H9 (cell line): ENCODE results near the gene NUDT16L1. TPM values are rescaled to one million over a fixed set of nuclear protein-coding genes. Genes with fewer than 3 reads are reported as not detected.

Experiments
- DNase-seq: peaks from one replicate; pipeline ENCODE4 v3.0.0-alpha.2; 2017
- H2AFZ ChIP-seq: one replicate; pipeline ENCODE4 v1.6.1; 2013; ENCODE audit warnings: mild to moderate bottlenecking, low read length, control low read depth, moderate library complexity
- H2AK5ac ChIP-seq: 2 replicates; pipeline ENCODE4 v1.6.1; 2013; ENCODE audit warnings: low read length, control low read depth, mixed read lengths; ENCODE audit not compliant: insufficient read length
- H2BK120ac ChIP-seq: one replicate; pipeline ENCODE4 v1.6.1; 2013; ENCODE audit warnings: low read depth, mild to moderate bottlenecking, low read length, control low read depth, inconsistent platforms; ENCODE audit not compliant: poor library complexity, severe bottlenecking
- H2BK12ac ChIP-seq: 2 replicates; pipeline ENCODE4 v1.6.1; 2013; ENCODE audit warnings: low read length, control low read depth, mixed read lengths, low read depth; ENCODE audit not compliant: insufficient read length
- H2BK15ac ChIP-seq: 2 replicates; pipeline ENCODE4 v1.6.1; 2013; ENCODE audit warnings: low read depth, low read length, control low read depth
- H2BK20ac ChIP-seq: one replicate; pipeline ENCODE4 v1.6.1; 2013; ENCODE audit warnings: low read depth, mild to moderate bottlenecking, low read length, control low read depth, inconsistent platforms; ENCODE audit not compliant: poor library complexity, severe bottlenecking
- H2BK5ac ChIP-seq: 2 replicates; pipeline ENCODE4 v1.6.1; 2013; ENCODE audit warnings: low read length, control low read depth, mixed read lengths; ENCODE audit not compliant: insufficient read length
- H3K14ac ChIP-seq: 2 replicates; pipeline ENCODE4 v1.6.1; 2013; ENCODE audit warnings: low read length, control low read depth; ENCODE audit not compliant: insufficient read depth
- H3K18ac ChIP-seq: 2 replicates; pipeline ENCODE4 v1.6.1; 2013; ENCODE audit warnings: low read depth, mild to moderate bottlenecking, mixed read lengths, low read length, control low read depth; ENCODE audit not compliant: insufficient read length
- H3K23ac ChIP-seq: 2 replicates; pipeline ENCODE4 v1.6.1; 2013; ENCODE audit warnings: low read length, control low read depth, mixed read lengths, low read depth; ENCODE audit not compliant: insufficient read length
- H3K23me2 ChIP-seq: 2 replicates; pipeline ENCODE4 v1.6.1; 2013; ENCODE audit warnings: low read depth, mild to moderate bottlenecking, mixed read lengths, low read length, control low read depth; ENCODE audit not compliant: insufficient read length, poor library complexity, severe bottlenecking
- H3K27ac ChIP-seq: 2 replicates; pipeline ENCODE4 v1.5.1; 2013; ENCODE audit warnings: low read length, control low read depth, mixed read lengths, low read depth; ENCODE audit not compliant: insufficient read length
- H3K27me3 ChIP-seq: 2 replicates; pipeline ENCODE4 v1.6.1; 2013; ENCODE audit warnings: low read length, control low read depth, inconsistent platforms; ENCODE audit not compliant: insufficient read depth
- H3K4ac ChIP-seq: 2 replicates; pipeline ENCODE4 v1.6.1; 2013; ENCODE audit warnings: low read depth, mild to moderate bottlenecking, control low read depth, inconsistent platforms, low read length, moderate library complexity
- H3K4me1 ChIP-seq: 2 replicates; pipeline ENCODE4 v1.6.1; 2013; ENCODE audit warnings: low read length, control low read depth, inconsistent platforms; ENCODE audit not compliant: insufficient read depth
- H3K4me2 ChIP-seq: 2 replicates; pipeline ENCODE4 v1.6.1; 2013; ENCODE audit warnings: low read length, control low read depth, mixed read lengths; ENCODE audit not compliant: insufficient read length, insufficient read depth
- H3K56ac ChIP-seq: 2 replicates; pipeline ENCODE4 v1.6.1; 2013; ENCODE audit warnings: low read depth, mild to moderate bottlenecking, mixed read lengths, low read length, control low read depth; ENCODE audit not compliant: insufficient read length
- H3K79me1 ChIP-seq: 2 replicates; pipeline ENCODE4 v1.6.1; 2013; ENCODE audit warnings: low read depth, mild to moderate bottlenecking, moderate library complexity, low read length, control low read depth, inconsistent platforms; ENCODE audit not compliant: insufficient read depth, poor library complexity, severe bottlenecking
- H3K79me2 ChIP-seq: 2 replicates; pipeline ENCODE4 v1.6.1; 2013; ENCODE audit warnings: low read length, control low read depth, inconsistent platforms; ENCODE audit not compliant: insufficient read depth
- H3K9ac ChIP-seq: 2 replicates; pipeline ENCODE4 v1.6.1; 2013; ENCODE audit warnings: low read length, control low read depth, mixed read lengths; ENCODE audit not compliant: insufficient read length; ENCODE audit errors: extremely low read depth
- H3K9me3 ChIP-seq: one replicate; pipeline ENCODE4 v1.6.1; 2013; ENCODE audit warnings: low read depth, low read length, inconsistent platforms; ENCODE audit not compliant: control insufficient read depth
- H3T11ph ChIP-seq: one replicate; pipeline ENCODE4 v1.6.1; 2013; ENCODE audit warnings: mild to moderate bottlenecking, low read length, control low read depth, inconsistent platforms
- H4K20me1 ChIP-seq: one replicate; pipeline ENCODE4 v1.6.1; 2013; ENCODE audit not compliant: control insufficient read depth, insufficient read length, insufficient read depth
- H4K5ac ChIP-seq: 2 replicates; pipeline ENCODE4 v1.6.1; 2013; ENCODE audit warnings: low read depth, mild to moderate bottlenecking, mixed read lengths, low read length, control low read depth; ENCODE audit not compliant: insufficient read length
- H4K8ac ChIP-seq: replicated peaks from 2 replicates; pipeline ENCODE4 v1.6.1; 2013; ENCODE audit warnings: low read length, control low read depth, mixed read lengths, low read depth; ENCODE audit not compliant: insufficient read length
- H4K91ac ChIP-seq: 2 replicates; pipeline ENCODE4 v1.6.1; 2013; ENCODE audit warnings: low read depth, mild to moderate bottlenecking, moderate library complexity, mixed read lengths, low read length, control low read depth; ENCODE audit not compliant: insufficient read length
- H3K27ac Mint-ChIP-seq, 3 experiments: 2 replicates in 2 of 3; 3 replicates in 1 of 3; pipeline ENCODE4 v1.8.0; 2020 to 2021; ENCODE audit warnings: mixed read lengths in 3 of 3, mild to moderate bottlenecking in 1 of 3, moderate library complexity in 1 of 3
- H3K27me3 Mint-ChIP-seq: 2 replicates; pipeline ENCODE4 v1.8.0; 2021; ENCODE audit warnings: low read depth, mild to moderate bottlenecking, moderate library complexity, mixed read lengths
- H3K36me3 Mint-ChIP-seq, 3 experiments: 2 replicates in 2 of 3; 3 replicates in 1 of 3; pipeline ENCODE4 v1.8.0; 2020 to 2021; ENCODE audit warnings: low read depth in 3 of 3, mixed read lengths in 3 of 3; ENCODE audit not compliant: insufficient read depth in 1 of 3
- H3K4me1 Mint-ChIP-seq, 2 experiments: 2 replicates each; pipeline ENCODE4 v1.8.0; 2020; ENCODE audit warnings: mixed read lengths in 2 of 2
- H3K4me3 Mint-ChIP-seq, 2 experiments: 2 replicates in 1 of 2; 3 replicates in 1 of 2; pipeline ENCODE4 v1.8.0; 2020 to 2021; ENCODE audit warnings: mild to moderate bottlenecking in 2 of 2, mixed read lengths in 2 of 2, moderate library complexity in 1 of 2
- H3K9me3 Mint-ChIP-seq, 2 experiments: 2 replicates in 1 of 2; 3 replicates in 1 of 2; pipeline ENCODE4 v1.8.0; 2020; ENCODE audit warnings: mild to moderate bottlenecking in 2 of 2, mixed read lengths in 2 of 2, moderate library complexity in 1 of 2
- WGBS: extraction: QIAGEN DNeasy Blood & Tissue Kit; methylation state at CpG from one replicate; pipeline ENCODE4 v1.1.7; 2013; ENCODE audit warnings: missing lambda C conversion rate, low lambda C conversion rate, mixed read lengths; ENCODE audit not compliant: insufficient read length; ENCODE audit errors: extremely low coverage; 5-methylcytosine and 5-hydroxymethylcytosine counted together
- total RNA-seq: library from RNA; stranded (reverse); gene quantifications from 2 replicates; pipeline ENCODE4 v1.2.1, GENCODE V29; 2021
- TF ChIP-seq, protein P1 (sequence below): fragments of 200-600 bp; sonication (generic); conservative IDR thresholded peaks from 3 replicates; pipeline ENCODE4 v1.8.0; 2021; ENCODE audit warnings: antibody characterized with exemption, mild to moderate bottlenecking

NUDT16L1 gene
- total RNA-seq, 1 experiment from 2014 or later = 49.4 TPM

DNA sequence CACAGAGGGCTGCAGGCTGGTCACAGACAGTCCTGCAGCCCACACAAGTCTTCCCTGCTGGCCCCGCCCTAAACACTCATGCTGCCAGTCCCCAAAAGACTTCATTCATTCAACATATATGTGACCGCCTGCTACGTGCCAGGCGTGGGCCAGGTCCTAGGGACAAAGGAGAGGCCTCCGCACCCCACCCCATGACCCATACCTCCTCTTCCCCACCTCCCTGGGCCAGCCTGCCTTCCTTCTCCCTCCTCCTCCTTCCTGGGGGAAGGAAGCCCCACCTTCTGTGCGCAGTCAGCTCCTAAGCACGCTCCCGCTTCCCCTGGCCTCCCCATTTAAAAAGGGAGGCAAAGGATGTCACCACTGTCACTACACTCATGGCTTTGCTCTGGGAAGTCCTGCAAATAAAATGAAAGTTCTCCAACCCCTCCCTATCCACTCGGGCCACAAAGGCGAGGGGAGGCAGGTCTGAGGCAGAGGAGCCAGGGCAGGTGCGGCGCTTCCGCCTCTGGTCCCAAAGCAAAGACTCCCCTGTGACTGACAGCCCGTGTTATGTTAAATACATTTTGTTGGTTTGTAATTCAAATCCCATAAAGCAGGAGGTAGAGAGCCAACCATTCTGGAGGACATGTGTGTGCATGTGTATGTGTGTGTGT is 50.0 kb downstream of the NUDT16L1 start:
- no CpG with 5 or more reads among the region's 14 CpGs for WGBS
- peaks cover 16 to 27% of the 10 kb centered on the region in 2 experiments for H3K4me1 Mint-ChIP-seq
- no peaks in the 10 kb centered on the region for H3K79me1 ChIP-seq
- H3K27me3 Mint-ChIP-seq = no peaks in the 10 kb centered on the region; the same call in 1 of the 2 replicates
- H3K4me2 ChIP-seq = peak overlapping the region; percentile 0
- no peak overlapping the region for H2BK15ac ChIP-seq
- H3K79me2 ChIP-seq = no peaks in the 10 kb centered on the region
- H3K18ac ChIP-seq = no peak overlapping the region
- H4K8ac ChIP-seq = no peak overlapping the region
- no peak overlapping the region for H3K4ac ChIP-seq
- H3K36me3 Mint-ChIP-seq = no peaks in the 10 kb centered on the region
- H3K14ac ChIP-seq = no peak overlapping the region
- no peaks in the 10 kb centered on the region for H3K4me1 ChIP-seq
- no peaks in the 10 kb centered on the region for H3K23me2 ChIP-seq
- H4K20me1 ChIP-seq = no peaks in the 10 kb centered on the region
- H4K91ac ChIP-seq = no peak overlapping the region
- H3K9ac ChIP-seq = peak overlapping the region; percentile 8
- no peaks in the 10 kb centered on the region for H3K9me3 ChIP-seq
- no peak for DNase-seq
- no peaks in the 10 kb centered on the region for H3K27me3 ChIP-seq
- no peak overlapping the region for H2BK5ac ChIP-seq
- H3K23ac ChIP-seq = no peak overlapping the region
- TF ChIP-seq, protein P1, sequence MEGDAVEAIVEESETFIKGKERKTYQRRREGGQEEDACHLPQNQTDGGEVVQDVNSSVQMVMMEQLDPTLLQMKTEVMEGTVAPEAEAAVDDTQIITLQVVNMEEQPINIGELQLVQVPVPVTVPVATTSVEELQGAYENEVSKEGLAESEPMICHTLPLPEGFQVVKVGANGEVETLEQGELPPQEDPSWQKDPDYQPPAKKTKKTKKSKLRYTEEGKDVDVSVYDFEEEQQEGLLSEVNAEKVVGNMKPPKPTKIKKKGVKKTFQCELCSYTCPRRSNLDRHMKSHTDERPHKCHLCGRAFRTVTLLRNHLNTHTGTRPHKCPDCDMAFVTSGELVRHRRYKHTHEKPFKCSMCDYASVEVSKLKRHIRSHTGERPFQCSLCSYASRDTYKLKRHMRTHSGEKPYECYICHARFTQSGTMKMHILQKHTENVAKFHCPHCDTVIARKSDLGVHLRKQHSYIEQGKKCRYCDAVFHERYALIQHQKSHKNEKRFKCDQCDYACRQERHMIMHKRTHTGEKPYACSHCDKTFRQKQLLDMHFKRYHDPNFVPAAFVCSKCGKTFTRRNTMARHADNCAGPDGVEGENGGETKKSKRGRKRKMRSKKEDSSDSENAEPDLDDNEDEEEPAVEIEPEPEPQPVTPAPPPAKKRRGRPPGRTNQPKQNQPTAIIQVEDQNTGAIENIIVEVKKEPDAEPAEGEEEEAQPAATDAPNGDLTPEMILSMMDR = no peak
- H2BK20ac ChIP-seq = no peak overlapping the region
- H3K27ac Mint-ChIP-seq = peak overlapping the region in 1 of 3 experiments; percentile 15; a peak in 1 of 7 replicates
- H2BK12ac ChIP-seq = no peak overlapping the region
- no peak overlapping the region for H2AFZ ChIP-seq
- no peak overlapping the region for H2BK120ac ChIP-seq
- no peak overlapping the region for H3K56ac ChIP-seq
- no peak overlapping the region for H2AK5ac ChIP-seq
- peak overlapping the region in 1 of 2 experiments; percentile 24; a peak in 1 of 5 replicates for H3K4me3 Mint-ChIP-seq
- H3K9me3 Mint-ChIP-seq = no peaks in the 10 kb centered on the region
- no peak overlapping the region for H3K27ac ChIP-seq
- H3T11ph ChIP-seq = no peak overlapping the region
- no peak overlapping the region for H4K5ac ChIP-seq
